CD14-positive monocyte (primary cell): Measurements from ENCODE around the gene RNU1-1. TPM values are rescaled to one million over a fixed set of nuclear protein-coding genes. Genes with fewer than 3 reads are reported as not detected.
"Not testable (repeated sequence)": the region's sequence is repeated elsewhere in the genome, so short reads cannot be mapped to it uniquely, and the experiment has no call there.

Experiments
- DNase-seq, 3 donors: peaks; one replicate each; pipeline ENCODE4 v3.0.0-alpha.2; 2011 to 2022
- H2AFZ ChIP-seq: 2 replicates; pipeline ENCODE4 v1.6.0; 2012; ENCODE audit warnings: mild to moderate bottlenecking, low read depth, low read length, inconsistent platforms; ENCODE audit not compliant: insufficient read depth, poor library complexity, severe bottlenecking
- H3K27ac ChIP-seq, 2 donors: 1 replicate in 1 of 2; 2 replicates in 1 of 2; pipeline ENCODE4 v1.5.1; 2012 to 2013; ENCODE audit warnings: low read length in 2 of 2, control low read depth in 1 of 2, inconsistent platforms in 1 of 2, low read depth in 1 of 2, mild to moderate bottlenecking in 1 of 2
- H3K27me3 ChIP-seq, 2 donors: one replicate each; pipeline versions ENCODE4 v1.6.0 to v1.6.1; 2011 to 2013; ENCODE audit warnings: low read length in 2 of 2; ENCODE audit not compliant: control insufficient read depth in 2 of 2, insufficient read depth in 2 of 2
- H3K36me3 ChIP-seq, 2 donors: replicated peaks in 1 of 2; 1 replicate in 1 of 2; 2 replicates in 1 of 2; pipeline versions ENCODE4 v1.5.1 to v1.6.1; 2012 to 2013; ENCODE audit warnings: low read length in 2 of 2, control low read depth in 1 of 2, inconsistent platforms in 1 of 2, mild to moderate bottlenecking in 1 of 2; ENCODE audit not compliant: insufficient read depth in 2 of 2, control insufficient read depth in 1 of 2
- H3K4me1 ChIP-seq, 2 donors: 1 replicate in 1 of 2; 2 replicates in 1 of 2; pipeline versions ENCODE4 v1.5.1 to v1.6.1; 2012 to 2013; ENCODE audit warnings: low read length in 2 of 2, control low read depth in 1 of 2, inconsistent platforms in 1 of 2, mild to moderate bottlenecking in 1 of 2, moderate library complexity in 1 of 2; ENCODE audit not compliant: insufficient read depth in 2 of 2, control insufficient read depth in 1 of 2
- H3K4me2 ChIP-seq: replicated peaks from 2 replicates; pipeline ENCODE3; 2012; ENCODE audit warnings: low read length, moderate library complexity, mild to moderate bottlenecking; ENCODE audit not compliant: poor library complexity, severe bottlenecking; ENCODE audit errors: extremely low read depth
- H3K4me3 ChIP-seq, 3 experiments: fragments of 200-600 bp in 1 of 3; sonication (generic) in 1 of 3; replicated peaks in 1 of 3; 1 replicate in 2 of 3; 2 replicates in 1 of 3; pipeline ENCODE4 v1.5.1; 2011 to 2013; ENCODE audit warnings: low read length in 3 of 3, mild to moderate bottlenecking in 3 of 3, control low read depth in 2 of 3, low read depth in 2 of 3, inconsistent platforms in 1 of 3, moderate library complexity in 1 of 3
- H3K79me2 ChIP-seq: 2 replicates; pipeline ENCODE4 v1.6.0; 2012; ENCODE audit warnings: mild to moderate bottlenecking, control low read depth, inconsistent platforms, low read length, moderate library complexity; ENCODE audit not compliant: insufficient read depth
- H3K9ac ChIP-seq: 2 replicates; pipeline ENCODE4 v1.6.0; 2017; ENCODE audit warnings: low read length, mild to moderate bottlenecking; ENCODE audit not compliant: insufficient read depth, poor library complexity, severe bottlenecking
- H3K9me3 ChIP-seq, 2 donors: replicated peaks in 1 of 2; 1 replicate in 1 of 2; 2 replicates in 1 of 2; pipeline versions ENCODE4 v1.5.1 to v1.6.1; 2012 to 2013; ENCODE audit warnings: low read length in 2 of 2, control low read depth in 1 of 2; ENCODE audit not compliant: control insufficient read depth in 1 of 2, insufficient read depth in 1 of 2
- H4K20me1 ChIP-seq: 2 replicates; pipeline ENCODE4 v1.6.0; 2012; ENCODE audit warnings: mild to moderate bottlenecking, low read length, control low read depth, moderate library complexity; ENCODE audit not compliant: insufficient read depth
- H3K27ac Mint-ChIP-seq, 7 donors: one replicate each; pipeline ENCODE4 v1.8.0; 2020; ENCODE audit warnings: mild to moderate bottlenecking in 7 of 7, mixed read lengths in 7 of 7, moderate library complexity in 6 of 7, inconsistent platforms in 2 of 7
- H3K27me3 Mint-ChIP-seq, 3 donors: one replicate each; pipeline ENCODE4 v1.8.0; 2021 to 2022; ENCODE audit warnings: low read depth in 3 of 3, mild to moderate bottlenecking in 3 of 3, mixed read lengths in 3 of 3, moderate library complexity in 3 of 3, inconsistent platforms in 1 of 3
- H3K36me3 Mint-ChIP-seq, 2 donors: one replicate each; pipeline ENCODE4 v1.8.0; 2020; ENCODE audit warnings: mixed read lengths in 2 of 2, inconsistent platforms in 1 of 2, mild to moderate bottlenecking in 1 of 2
- H3K4me1 Mint-ChIP-seq: one replicate; pipeline ENCODE4 v1.8.0; 2020; ENCODE audit warnings: mild to moderate bottlenecking, mixed read lengths
- H3K4me3 Mint-ChIP-seq, 2 donors: one replicate each; pipeline ENCODE4 v1.8.0; 2020; ENCODE audit warnings: mild to moderate bottlenecking in 2 of 2, mixed read lengths in 2 of 2, moderate library complexity in 1 of 2
- H3K9me3 Mint-ChIP-seq, 7 donors: one replicate each; pipeline ENCODE4 v1.8.0; 2020 to 2022; ENCODE audit warnings: mixed read lengths in 7 of 7, mild to moderate bottlenecking in 6 of 7, moderate library complexity in 6 of 7, inconsistent platforms in 2 of 7
- WGBS: methylation state at CpG from one replicate; pipeline ENCODE4 v1.1.5; 2013; ENCODE audit warnings: missing lambda C conversion rate; ENCODE audit not compliant: insufficient coverage; 5-methylcytosine and 5-hydroxymethylcytosine counted together
- intact Hi-C, 2 donors: fragments of 100-400 bp; cut with micrococcal nuclease; formaldehyde crosslinking; loops; one replicate each; pipeline versions ENCODE4 v1.15.0 to v1.15.1; 2023
- polyA plus RNA-seq, 3 donors: library from polyadenylated mRNA; depleted of rRNA in 1 of 3; unstranded in 2 of 3; stranded (reverse) in 1 of 3; fragments of 300-500 nt in 2 of 3; fragments of >200 nt in 1 of 3; fragmentation: Illumina TruSeq in 2 of 3; gene quantifications; 1 replicate in 2 of 3; 2 replicates in 1 of 3; pipeline ENCODE4 v1.2.3, GENCODE V29; 2012 to 2021

The RNU1-1 gene
- polyA plus RNA-seq, 3 donors: not detected

GRCh38 chr1:16547502-16548241 lies 33.6 kb upstream of the RNU1-1 start:
- H3K4me1 ChIP-seq, H3K27me3 Mint-ChIP-seq, H3K9me3 ChIP-seq, intact Hi-C loops, H3K9ac ChIP-seq, H3K27me3 ChIP-seq, H4K20me1 ChIP-seq, H3K4me1 Mint-ChIP-seq, H3K4me3 ChIP-seq, H3K36me3 Mint-ChIP-seq, H3K36me3 ChIP-seq, H3K4me2 ChIP-seq, H3K27ac Mint-ChIP-seq, H2AFZ ChIP-seq, H3K27ac ChIP-seq, DNase-seq, H3K79me2 ChIP-seq, H3K4me3 Mint-ChIP-seq: not testable (repeated sequence)
- H3K9me3 Mint-ChIP-seq: peaks cover 0 to 11% (median 2%) of the 10 kb centered on the region in 7 donors
- WGBS: no CpG with 5 or more reads among the region's 41 CpGs

GRCh38 chr1:16545682-16546095 lies 31.6 kb upstream of the RNU1-1 start:
- H3K4me1 ChIP-seq, H3K27me3 ChIP-seq, H4K20me1 ChIP-seq, intact Hi-C loops, H3K79me2 ChIP-seq, H3K4me2 ChIP-seq, H3K27me3 Mint-ChIP-seq, H3K27ac Mint-ChIP-seq, DNase-seq, H3K4me3 Mint-ChIP-seq, H3K9me3 ChIP-seq, H3K27ac ChIP-seq, H3K4me1 Mint-ChIP-seq, H3K36me3 ChIP-seq, H2AFZ ChIP-seq, H3K4me3 ChIP-seq, H3K9ac ChIP-seq, H3K36me3 Mint-ChIP-seq: not testable (repeated sequence)
- WGBS: 68% methylated on average over 11 of the region's 16 CpGs
- H3K9me3 Mint-ChIP-seq: peaks cover 0 to 11% (median 2%) of the 10 kb centered on the region in 7 donors

- H2AFZ ChIP-seq: peak overlapping the region; percentile 2
- intact Hi-C loops: not testable (repeated sequence)
Observed at GRCh38 chr1:16540421-16540893, 26.4 kb upstream of the RNU1-1 start.

GRCh38 chr1:16537528-16537927 lies 23.4 kb upstream of the RNU1-1 start:
- H3K27ac ChIP-seq, intact Hi-C loops, H2AFZ ChIP-seq, H3K4me1 ChIP-seq, H4K20me1 ChIP-seq, DNase-seq, H3K4me2 ChIP-seq, H3K9me3 ChIP-seq, H3K79me2 ChIP-seq, H3K36me3 ChIP-seq, H3K4me3 ChIP-seq, H3K4me3 Mint-ChIP-seq, H3K36me3 Mint-ChIP-seq, H3K9ac ChIP-seq, H3K27ac Mint-ChIP-seq: not testable (repeated sequence)
- H3K27me3 ChIP-seq: peaks cover 6 to 23% of the 10 kb centered on the region in 2 donors
- Mint-ChIP-seq H3K9me3 (peaks cover 0 to 18% (median 8%) of the 10 kb centered on the region in 7 donors), H3K27me3 (peaks cover 30 to 40% (median 30%) of the 10 kb centered on the region in 3 donors), H3K4me1 (peaks cover 21% of the 10 kb centered on the region)
- no CpG with 5 or more reads among the region's 6 CpGs for WGBS

More at GRCh38 chr1:16540421-16540893, 26.4 kb upstream of the RNU1-1 start:
- not testable (repeated sequence) for H3K27me3 ChIP-seq, H3K36me3 ChIP-seq, H3K27ac ChIP-seq, H3K4me3 Mint-ChIP-seq, H3K4me2 ChIP-seq, H3K4me1 Mint-ChIP-seq, H3K4me1 ChIP-seq, H4K20me1 ChIP-seq, H3K4me3 ChIP-seq, H3K79me2 ChIP-seq, H3K36me3 Mint-ChIP-seq, H3K9ac ChIP-seq, H3K9me3 ChIP-seq
- WGBS: no CpG with 5 or more reads among the region's 2 CpGs
- H3K27me3 Mint-ChIP-seq: peaks cover 10 to 16% (median 13%) of the 10 kb centered on the region in 3 donors
- peak in 2 of 3 donors; percentile 41 to 62 for DNase-seq
- H3K27ac Mint-ChIP-seq: peak overlapping the region in 4 of 7 donors; percentile 37 to 84 (median 57)
- peaks cover 0 to 13% (median 6%) of the 10 kb centered on the region in 7 donors for H3K9me3 Mint-ChIP-seq
